Trophoblast cell (in vitro differentiated cells and primary cell): ENCODE results near the gene TCF12.

Source experiments
- DNase-seq, 2 donors: peaks; one replicate each; pipeline ENCODE4 v3.0.0-alpha.2; 2016
- H2AFZ ChIP-seq: 2 replicates; pipeline ENCODE4 v1.6.1; 2013; ENCODE audit warnings: low read length, moderate library complexity, mild to moderate bottlenecking; ENCODE audit not compliant: insufficient read depth, poor library complexity
- H2AK5ac ChIP-seq: 2 replicates; pipeline ENCODE4 v1.6.1; 2013; ENCODE audit warnings: mild to moderate bottlenecking, low read length
- H2BK120ac ChIP-seq: 2 replicates; pipeline ENCODE4 v1.6.1; 2013; ENCODE audit warnings: low read length, mild to moderate bottlenecking, moderate library complexity; ENCODE audit not compliant: insufficient read depth, poor library complexity
- H2BK12ac ChIP-seq: 2 replicates; pipeline ENCODE4 v1.6.1; 2013; ENCODE audit warnings: mild to moderate bottlenecking, low read length, moderate library complexity
- H2BK5ac ChIP-seq: 2 replicates; pipeline ENCODE4 v1.6.1; 2013; ENCODE audit warnings: low read length, low read depth, moderate library complexity, mild to moderate bottlenecking; ENCODE audit not compliant: poor library complexity
- H3K14ac ChIP-seq: 2 replicates; pipeline ENCODE4 v1.6.1; 2013; ENCODE audit warnings: mild to moderate bottlenecking, low read length
- H3K18ac ChIP-seq: 2 replicates; pipeline ENCODE4 v1.6.1; 2013; ENCODE audit warnings: mild to moderate bottlenecking, low read length
- H3K23ac ChIP-seq: 2 replicates; pipeline ENCODE4 v1.6.1; 2013; ENCODE audit warnings: low read length
- H3K27ac ChIP-seq: 2 replicates; pipeline ENCODE4 v1.5.1; 2013; ENCODE audit warnings: low read depth, mild to moderate bottlenecking, inconsistent platforms, low read length, moderate library complexity
- H3K27me3 ChIP-seq: 2 replicates; pipeline ENCODE4 v1.6.1; 2013; ENCODE audit warnings: inconsistent platforms, mild to moderate bottlenecking, low read length, moderate library complexity; ENCODE audit not compliant: insufficient read depth
- H3K36me3 ChIP-seq, 2 experiments: 1 replicate in 1 of 2; 2 replicates in 1 of 2; pipeline ENCODE4 v1.6.1; 2013; ENCODE audit warnings: low read length in 2 of 2, mild to moderate bottlenecking in 2 of 2, moderate library complexity in 1 of 2; ENCODE audit not compliant: insufficient read depth in 2 of 2, control insufficient read depth in 1 of 2
- H3K4ac ChIP-seq: 2 replicates; pipeline ENCODE4 v1.6.1; 2013; ENCODE audit warnings: low read depth, mild to moderate bottlenecking, low read length, moderate library complexity
- H3K4me1 ChIP-seq, 2 experiments: 1 replicate in 1 of 2; 2 replicates in 1 of 2; pipeline ENCODE4 v1.6.1; 2013; ENCODE audit warnings: low read length in 2 of 2, mild to moderate bottlenecking in 2 of 2, moderate library complexity in 1 of 2; ENCODE audit not compliant: insufficient read depth in 2 of 2, control insufficient read depth in 1 of 2
- H3K4me2 ChIP-seq: 2 replicates; pipeline ENCODE4 v1.6.1; 2013; ENCODE audit warnings: inconsistent platforms, mild to moderate bottlenecking, low read length, moderate library complexity
- H3K4me3 ChIP-seq: 2 replicates; pipeline ENCODE4 v1.5.1; 2013; ENCODE audit warnings: mild to moderate bottlenecking, low read depth, low read length, inconsistent platforms
- H3K79me1 ChIP-seq: one replicate; pipeline ENCODE4 v1.6.1; 2013; ENCODE audit warnings: low read length
- H3K79me2 ChIP-seq: 2 replicates; pipeline ENCODE4 v1.6.1; 2013; ENCODE audit warnings: low read length, mild to moderate bottlenecking; ENCODE audit not compliant: control insufficient read depth, insufficient read depth, poor library complexity
- H3K9ac ChIP-seq: 2 replicates; pipeline ENCODE4 v1.6.1; 2013; ENCODE audit warnings: mild to moderate bottlenecking, low read length
- H3K9me3 ChIP-seq: 2 replicates; pipeline ENCODE4 v1.6.1; 2013; ENCODE audit warnings: low read depth, mild to moderate bottlenecking, control low read depth, inconsistent platforms, low read length; ENCODE audit not compliant: insufficient read depth
- H4K12ac ChIP-seq: 2 replicates; pipeline ENCODE4 v1.6.1; 2013; ENCODE audit warnings: low read depth, mild to moderate bottlenecking, low read length, moderate library complexity
- H4K8ac ChIP-seq: 2 replicates; pipeline ENCODE4 v1.6.1; 2013; ENCODE audit warnings: low read depth, mild to moderate bottlenecking, low read length, moderate library complexity
- H4K91ac ChIP-seq: one replicate; pipeline ENCODE4 v1.6.1; 2013; ENCODE audit warnings: low read depth, mild to moderate bottlenecking, low read length, moderate library complexity
- WGBS: extraction: QIAGEN DNeasy Blood & Tissue Kit; methylation state at CpG from one replicate; pipeline ENCODE4 v1.1.7; 2013; ENCODE audit warnings: missing lambda C conversion rate; ENCODE audit not compliant: insufficient read length, insufficient coverage; ENCODE audit errors: extremely low coverage; 5-methylcytosine and 5-hydroxymethylcytosine counted together

The TCF12 gene

DNA sequence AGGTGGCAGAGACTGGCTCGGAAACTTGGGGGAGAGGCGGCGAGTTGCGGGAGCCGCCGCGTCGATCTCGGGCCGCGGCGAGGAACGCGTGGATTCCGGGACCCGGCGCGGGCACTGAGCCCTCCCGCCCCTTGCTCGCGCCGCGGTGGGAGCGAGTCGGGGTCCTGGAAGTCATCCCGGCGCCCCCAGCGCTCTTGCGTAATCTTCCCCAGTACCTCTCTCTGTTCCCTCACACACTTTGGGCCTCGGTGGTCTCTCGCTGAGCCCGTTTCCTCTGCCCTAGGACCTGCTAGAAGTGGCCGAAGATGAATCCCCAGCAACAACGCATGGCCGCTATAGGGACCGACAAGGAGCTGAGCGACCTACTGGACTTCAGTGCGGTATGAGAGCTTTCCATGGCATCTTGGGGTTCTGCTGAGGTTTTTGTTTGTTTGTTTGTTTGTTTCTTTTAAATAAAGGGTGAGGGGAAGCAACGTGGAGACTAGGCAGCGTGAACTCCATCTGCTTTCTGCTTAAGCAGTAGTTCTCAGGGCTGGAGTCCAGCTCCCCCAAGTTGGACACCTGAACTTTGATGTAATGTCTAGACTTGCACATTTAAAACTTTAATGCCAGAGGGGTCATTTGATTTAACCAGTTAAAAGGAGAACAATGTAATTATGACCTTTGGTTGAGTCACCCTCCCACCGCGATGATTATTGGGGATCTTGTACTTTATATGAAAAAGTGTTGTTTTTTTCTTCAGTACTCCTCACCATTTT is 1.3 kb downstream of the TCF12 start:
- Histone ChIP-seq H2AK5ac (peak overlapping the region; percentile 9), H3K79me2 (peaks cover 18% of the 10 kb centered on the region)

DNA sequence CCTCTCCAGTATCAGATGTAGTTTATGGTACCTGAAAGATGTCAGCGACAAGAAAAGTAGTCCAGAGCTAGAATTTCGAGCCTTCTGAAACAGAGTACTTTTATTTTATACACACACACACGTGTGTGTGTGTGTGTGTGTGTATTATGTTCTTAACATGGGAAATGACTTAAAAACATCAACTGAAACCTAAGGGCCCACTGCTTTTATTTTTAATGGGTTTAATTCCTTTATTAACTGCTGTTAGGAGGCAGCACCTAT is 1.9 kb downstream of the TCF12 start:
- Histone ChIP-seq H4K12ac (no peak overlapping the region), H2BK5ac (no peak overlapping the region), H3K18ac (no peak overlapping the region), H3K4me2 (peak overlapping the region; percentile 81), H4K8ac (no peak overlapping the region), H3K4ac (peak overlapping the region; percentile 60), H3K14ac (no peak overlapping the region), H4K91ac (no peak overlapping the region), H2BK120ac (no peak overlapping the region), H3K36me3 (peaks cover 0 to 3% of the 10 kb centered on the region in 2 experiments), H2AK5ac (no peak overlapping the region), H3K9me3 (no peaks in the 10 kb centered on the region), H3K79me2 (peaks cover 18% of the 10 kb centered on the region), H3K27ac (no peak overlapping the region), H3K4me3 (no peak overlapping the region), H3K79me1 (peaks cover 22% of the 10 kb centered on the region), H3K27me3 (no peaks in the 10 kb centered on the region), H3K4me1 (peaks cover 2 to 4% of the 10 kb centered on the region in 2 experiments), H2AFZ (no peak overlapping the region), H3K9ac (no peak overlapping the region), H3K23ac (no peak overlapping the region), H2BK12ac (no peak overlapping the region)
- DNase-seq = no peak
- WGBS = no CpG with 5 or more reads among the region's 3 CpGs

More for the DNA sequence above, 1.3 kb downstream of the TCF12 start:
- peaks cover 0 to 1% of the 10 kb centered on the region in 2 experiments for H3K36me3 ChIP-seq
- peak overlapping the region; percentile 100 for H4K12ac ChIP-seq
- peak overlapping the region; percentile 99 for H3K4ac ChIP-seq
- peak overlapping the region; percentile 98 for H2BK120ac ChIP-seq
- DNase-seq = peak; percentile 13 to 44
- H4K91ac ChIP-seq = peak overlapping the region; percentile 99
- H4K8ac ChIP-seq = peak overlapping the region; percentile 99
- H3K4me2 ChIP-seq = peak overlapping the region; percentile 81
- H3K9me3 ChIP-seq = no peaks in the 10 kb centered on the region
- peak overlapping the region; percentile 99 for H3K9ac ChIP-seq
- peaks cover 22% of the 10 kb centered on the region for H3K79me1 ChIP-seq
- H3K4me3 ChIP-seq = peak overlapping the region; percentile 94
- WGBS = no CpG with 5 or more reads among the region's 42 CpGs
- H3K18ac ChIP-seq = peak overlapping the region; percentile 94
- peaks cover 2 to 4% of the 10 kb centered on the region in 2 experiments for H3K4me1 ChIP-seq
- H3K27ac ChIP-seq = peak overlapping the region; percentile 97
- H2AFZ ChIP-seq = peak overlapping the region; percentile 75
- H3K23ac ChIP-seq = no peak overlapping the region
- H3K27me3 ChIP-seq = no peaks in the 10 kb centered on the region
- peak overlapping the region; percentile 100 for H2BK5ac ChIP-seq
- H2BK12ac ChIP-seq = no peak overlapping the region
- peak overlapping the region; percentile 100 for H3K14ac ChIP-seq

DNA sequence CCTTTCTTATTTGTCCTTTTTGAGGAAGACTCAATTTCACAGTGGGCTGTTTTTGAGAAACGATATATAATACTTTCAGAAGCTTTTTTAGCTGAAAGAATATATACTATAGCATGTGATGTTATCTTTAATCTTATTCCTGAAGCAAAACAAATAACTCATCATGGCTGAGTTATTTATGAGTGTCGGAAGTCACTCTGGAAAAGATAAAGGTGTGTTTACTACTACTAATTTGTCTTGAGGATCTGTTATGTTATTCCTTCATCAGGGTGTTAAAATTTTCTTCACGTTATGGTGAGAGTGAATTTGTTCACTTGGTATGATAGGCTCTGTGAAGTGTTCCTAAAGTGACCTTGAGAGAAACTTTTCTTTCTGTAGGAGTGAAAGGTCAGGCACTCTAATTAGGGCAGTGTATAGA is 4.7 kb downstream of the TCF12 start:
- Histone ChIP-seq H3K23ac (no peak overlapping the region), H3K9ac (no peak overlapping the region), H3K9me3 (no peaks in the 10 kb centered on the region), H3K4me1 (no peaks in the 10 kb centered on the region), H2BK120ac (no peak overlapping the region), H2BK5ac (no peak overlapping the region), H3K79me2 (peaks cover 13% of the 10 kb centered on the region), H3K14ac (no peak overlapping the region), H4K91ac (no peak overlapping the region), H3K4me3 (no peak overlapping the region), H3K27ac (no peak overlapping the region), H4K12ac (no peak overlapping the region), H2AK5ac (no peak overlapping the region), H3K79me1 (peaks cover 17% of the 10 kb centered on the region), H3K36me3 (peaks cover 2 to 7% of the 10 kb centered on the region in 2 experiments), H3K27me3 (no peaks in the 10 kb centered on the region), H3K4ac (no peak overlapping the region), H3K4me2 (no peak overlapping the region), H4K8ac (no peak overlapping the region), H2AFZ (no peak overlapping the region), H3K18ac (no peak overlapping the region), H2BK12ac (no peak overlapping the region)
- DNase-seq = no peak
- WGBS = no CpG with 5 or more reads among the region's 3 CpGs

DNA sequence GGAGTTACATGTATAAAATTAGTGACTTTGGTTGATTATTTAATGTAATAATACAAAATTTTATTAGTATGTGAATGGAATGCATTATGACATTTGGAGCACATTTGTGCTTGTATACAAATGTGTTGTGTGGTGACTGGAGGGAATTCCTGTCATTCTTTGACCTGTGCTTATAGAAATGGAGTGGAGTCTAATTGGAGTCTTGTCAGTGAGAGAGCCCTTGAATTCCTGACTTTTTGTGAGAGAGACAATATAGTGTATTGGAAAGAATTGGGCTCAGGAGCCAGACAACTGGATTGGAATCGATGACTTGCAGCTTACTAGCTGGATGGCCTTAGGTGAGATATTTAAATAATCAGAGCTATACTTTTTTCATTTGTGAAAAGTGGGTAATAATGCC is 9.4 kb downstream of the TCF12 start:
- H2BK120ac ChIP-seq = no peak overlapping the region
- no peak overlapping the region for H3K27ac ChIP-seq
- no peak overlapping the region for H3K4me2 ChIP-seq
- no peaks in the 10 kb centered on the region for H3K79me2 ChIP-seq
- H3K4me1 ChIP-seq = peaks cover 0 to 2% of the 10 kb centered on the region in 2 experiments
- H3K9ac ChIP-seq = no peak overlapping the region
- H3K9me3 ChIP-seq = no peaks in the 10 kb centered on the region
- H3K27me3 ChIP-seq = no peaks in the 10 kb centered on the region
- H4K12ac ChIP-seq = no peak overlapping the region
- peaks cover 2 to 7% of the 10 kb centered on the region in 2 experiments for H3K36me3 ChIP-seq
- no peak overlapping the region for H3K18ac ChIP-seq
- whole genome bisulfite sequencing = no CpG with 5 or more reads among the region's 1 CpG
- H2BK12ac ChIP-seq = no peak overlapping the region
- H3K4me3 ChIP-seq = no peak overlapping the region
- no peak overlapping the region for H4K8ac ChIP-seq
- H2AK5ac ChIP-seq = no peak overlapping the region
- H2BK5ac ChIP-seq = no peak overlapping the region
- DNase-seq = no peak
- H3K4ac ChIP-seq = no peak overlapping the region
- H2AFZ ChIP-seq = no peak overlapping the region
- no peak overlapping the region for H3K14ac ChIP-seq
- no peaks in the 10 kb centered on the region for H3K79me1 ChIP-seq
- no peak overlapping the region for H3K23ac ChIP-seq
- H4K91ac ChIP-seq = no peak overlapping the region
